Nephron progenitor cell (in vitro differentiated cells): Measurements from ENCODE around the gene BAIAP2L1.

Experiments used
- DNase-seq: peaks from one replicate; pipeline ENCODE4 v3.0.0; 2021
- H3K27ac Mint-ChIP-seq: 2 replicates; pipeline ENCODE4 v1.8.0; 2021; ENCODE audit warnings: mild to moderate bottlenecking, moderate library complexity, mixed read lengths
- H3K27me3 Mint-ChIP-seq: 2 replicates; pipeline ENCODE4 v1.8.0; 2021; ENCODE audit warnings: mild to moderate bottlenecking, low read depth, mixed read lengths; ENCODE audit not compliant: poor library complexity
- H3K36me3 Mint-ChIP-seq: 2 replicates; pipeline ENCODE4 v1.8.0; 2021; ENCODE audit warnings: low read depth, mixed read lengths
- H3K4me1 Mint-ChIP-seq: 2 replicates; pipeline ENCODE4 v1.8.0; 2021; ENCODE audit warnings: mixed read lengths
- H3K4me3 Mint-ChIP-seq: 2 replicates; pipeline ENCODE4 v1.8.0; 2021; ENCODE audit warnings: mild to moderate bottlenecking, moderate library complexity, mixed read lengths
- H3K9me3 Mint-ChIP-seq: 2 replicates; pipeline ENCODE4 v1.8.0; 2021; ENCODE audit warnings: mild to moderate bottlenecking, moderate library complexity, mixed read lengths
- TF ChIP-seq, protein P1 (sequence below): fragments of 200-600 bp; sonication (generic); IDR thresholded peaks from 2 replicates; pipeline ENCODE4 v1.5.0; 2021; ENCODE audit warnings: antibody characterized with exemption

Gene BAIAP2L1

DNA sequence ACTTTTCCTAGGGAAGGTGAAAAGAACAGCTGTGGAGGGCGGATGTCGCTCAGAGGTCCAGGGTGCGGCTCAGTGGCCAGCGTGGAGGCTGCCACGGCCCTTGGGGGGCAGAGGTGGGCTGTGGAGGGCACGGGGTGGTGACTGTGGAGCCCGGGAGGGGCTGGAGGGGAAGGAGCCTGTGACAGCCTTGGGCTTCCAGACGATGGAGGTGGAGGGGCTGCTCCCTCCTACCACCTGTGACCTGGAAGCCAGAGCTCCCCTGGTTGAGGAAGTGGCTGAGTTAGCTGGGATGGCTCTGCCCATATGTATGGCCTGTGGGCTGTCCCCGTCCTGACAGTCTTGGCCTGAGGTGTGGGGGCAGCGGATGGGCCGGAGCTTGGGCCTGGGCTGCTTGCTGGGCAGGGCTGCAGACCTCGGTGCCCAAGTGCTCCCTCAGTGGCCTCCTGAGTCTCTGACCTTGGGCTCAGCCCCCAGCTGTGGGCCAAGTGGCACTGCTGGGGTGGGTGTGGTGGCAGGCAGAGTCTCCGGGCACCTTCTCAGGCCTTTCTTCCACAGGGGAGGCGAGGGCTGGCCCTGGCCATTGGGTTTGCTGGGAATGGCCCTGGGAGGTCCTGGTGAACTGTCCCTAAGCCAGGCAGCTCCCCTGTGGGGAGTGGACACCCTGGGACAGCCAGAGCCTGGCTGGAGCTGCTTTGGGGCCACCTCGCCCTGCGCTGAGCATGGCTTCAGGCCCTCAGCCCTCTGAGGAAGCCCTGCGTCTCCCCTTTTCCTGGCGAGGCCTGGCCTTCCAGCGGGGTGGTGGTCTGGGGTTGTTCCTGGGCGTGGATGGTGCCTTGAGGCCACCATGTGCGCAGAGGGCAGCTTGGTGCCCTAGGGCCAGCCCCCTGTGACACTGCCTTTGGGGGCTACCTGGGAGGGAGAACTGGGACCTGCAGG, 115.5 kb downstream of the BAIAP2L1 start:
- TF ChIP-seq, protein P1, sequence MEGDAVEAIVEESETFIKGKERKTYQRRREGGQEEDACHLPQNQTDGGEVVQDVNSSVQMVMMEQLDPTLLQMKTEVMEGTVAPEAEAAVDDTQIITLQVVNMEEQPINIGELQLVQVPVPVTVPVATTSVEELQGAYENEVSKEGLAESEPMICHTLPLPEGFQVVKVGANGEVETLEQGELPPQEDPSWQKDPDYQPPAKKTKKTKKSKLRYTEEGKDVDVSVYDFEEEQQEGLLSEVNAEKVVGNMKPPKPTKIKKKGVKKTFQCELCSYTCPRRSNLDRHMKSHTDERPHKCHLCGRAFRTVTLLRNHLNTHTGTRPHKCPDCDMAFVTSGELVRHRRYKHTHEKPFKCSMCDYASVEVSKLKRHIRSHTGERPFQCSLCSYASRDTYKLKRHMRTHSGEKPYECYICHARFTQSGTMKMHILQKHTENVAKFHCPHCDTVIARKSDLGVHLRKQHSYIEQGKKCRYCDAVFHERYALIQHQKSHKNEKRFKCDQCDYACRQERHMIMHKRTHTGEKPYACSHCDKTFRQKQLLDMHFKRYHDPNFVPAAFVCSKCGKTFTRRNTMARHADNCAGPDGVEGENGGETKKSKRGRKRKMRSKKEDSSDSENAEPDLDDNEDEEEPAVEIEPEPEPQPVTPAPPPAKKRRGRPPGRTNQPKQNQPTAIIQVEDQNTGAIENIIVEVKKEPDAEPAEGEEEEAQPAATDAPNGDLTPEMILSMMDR, result no peak
- Mint-ChIP-seq H3K36me3 (peaks cover 3% of the 10 kb centered on the region), H3K4me3 (no peak overlapping the region)

DNA sequence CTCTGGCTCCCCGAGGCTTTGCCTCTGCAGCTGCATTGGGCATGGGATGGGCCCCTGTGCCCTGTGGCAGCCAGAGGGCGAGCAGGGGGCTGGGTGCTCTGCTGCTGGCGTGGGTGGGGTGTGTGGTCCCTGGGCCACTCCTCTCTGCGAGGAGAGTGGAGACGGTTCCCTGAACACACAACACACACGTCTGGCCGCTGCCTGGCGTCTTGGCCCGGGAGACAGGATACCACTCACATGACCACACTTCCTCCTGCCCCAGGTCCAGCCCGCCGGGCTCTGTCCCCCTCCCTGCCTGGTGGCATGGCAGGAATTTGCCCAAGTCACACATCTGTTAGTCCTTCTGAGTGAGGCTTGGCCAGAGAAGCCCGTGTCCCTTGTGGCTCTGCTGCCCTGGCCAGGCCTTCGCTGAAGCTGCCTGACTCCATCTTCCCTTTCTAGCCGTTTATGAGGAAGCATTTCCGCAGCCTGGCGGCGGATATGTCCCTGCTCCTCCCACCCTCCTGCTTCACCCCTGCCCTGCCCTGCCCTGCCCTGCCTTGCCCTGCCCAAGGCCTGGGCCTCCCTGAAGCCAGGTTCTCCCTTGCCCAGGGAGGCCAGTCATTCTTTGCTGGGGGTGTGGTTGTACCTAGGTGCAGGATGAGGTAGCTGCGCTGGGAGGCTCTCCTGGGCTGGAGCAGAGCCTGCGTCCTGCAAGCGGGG, 116.4 kb downstream of the BAIAP2L1 start:
- Mint-ChIP-seq H3K4me1 (peaks cover 46% of the 10 kb centered on the region), H3K4me3 (peak overlapping the region; percentile 92), H3K9me3 (no peaks in the 10 kb centered on the region), H3K27me3 (no peaks in the 10 kb centered on the region), H3K36me3 (no peaks in the 10 kb centered on the region), H3K27ac (peak overlapping the region; percentile 68)
- no peak for DNase-seq
- TF ChIP-seq, protein P1, result no peak

More for the DNA sequence above, 115.5 kb downstream of the BAIAP2L1 start:
- no peak for DNase-seq
- Mint-ChIP-seq H3K27ac (peak overlapping the region; percentile 85), H3K4me1 (peaks cover 50% of the 10 kb centered on the region), H3K9me3 (no peaks in the 10 kb centered on the region), H3K27me3 (no peaks in the 10 kb centered on the region)

DNA sequence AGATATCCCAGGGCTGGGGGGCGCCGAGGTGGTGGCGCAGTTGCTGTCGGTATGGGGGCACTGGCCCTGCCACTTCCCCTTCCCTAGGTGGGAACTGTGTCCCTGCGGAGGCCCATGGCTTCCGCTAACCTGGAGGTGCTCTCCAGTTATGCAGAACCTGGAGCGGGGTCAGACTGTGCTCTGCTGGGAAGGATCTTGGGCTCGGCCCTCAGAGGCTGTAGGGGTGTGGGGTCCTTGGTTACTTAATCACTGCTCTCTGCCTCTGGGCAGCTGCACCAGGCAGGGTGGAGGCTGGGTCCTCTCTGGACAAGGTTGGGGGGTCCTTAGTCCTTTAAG, 117.0 kb downstream of the BAIAP2L1 start:
- H3K4me1 Mint-ChIP-seq, result peaks cover 48% of the 10 kb centered on the region
- TF ChIP-seq, protein P1, result no peak
- no peaks in the 10 kb centered on the region for H3K36me3 Mint-ChIP-seq
- H3K9me3 Mint-ChIP-seq, result no peaks in the 10 kb centered on the region
- H3K27ac Mint-ChIP-seq, result no peak overlapping the region
- DNase-seq, result no peak
- H3K27me3 Mint-ChIP-seq, result no peaks in the 10 kb centered on the region
- peak overlapping the region; percentile 92 for H3K4me3 Mint-ChIP-seq

DNA sequence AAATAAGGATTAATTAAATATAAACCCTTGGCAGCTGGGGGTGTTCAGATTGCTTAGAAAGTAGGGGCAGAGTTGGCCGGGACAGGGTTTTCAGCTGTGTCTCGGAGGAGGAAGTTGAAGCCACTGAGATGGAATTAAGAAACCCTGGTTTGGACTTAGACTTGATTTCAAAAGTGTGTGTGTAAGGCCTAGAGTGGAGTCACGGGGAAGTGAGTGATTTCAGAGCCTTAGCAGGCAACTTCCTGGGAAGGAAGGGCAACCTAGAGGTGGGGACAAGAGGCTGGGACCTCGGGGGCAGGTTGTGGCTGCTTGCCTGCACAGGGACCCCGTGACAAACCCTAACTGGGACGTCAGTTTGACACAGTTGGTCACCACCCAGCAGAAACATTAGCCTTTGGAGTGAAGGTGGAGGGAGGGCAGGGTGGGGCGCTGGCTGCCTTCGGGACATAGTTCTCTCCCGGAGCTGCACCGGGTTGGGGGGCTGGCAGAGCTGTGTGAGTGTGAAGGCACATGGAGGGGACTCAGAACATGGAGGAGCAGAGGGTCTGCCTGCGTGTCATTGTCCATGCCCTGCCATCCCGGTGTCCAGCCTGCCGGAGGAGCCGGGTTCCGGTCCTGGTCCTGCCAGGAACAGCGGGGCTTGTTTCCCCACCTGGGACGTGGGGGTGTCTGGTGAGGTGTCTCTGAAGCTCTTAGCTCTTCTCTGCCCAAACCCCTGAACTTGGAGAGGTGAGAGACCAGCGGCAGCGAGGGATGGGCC, 117.6 kb downstream of the BAIAP2L1 start:
- DNase-seq, result no peak
- peak overlapping the region; percentile 92 for H3K4me3 Mint-ChIP-seq
- no peaks in the 10 kb centered on the region for H3K9me3 Mint-ChIP-seq
- H3K4me1 Mint-ChIP-seq, result peaks cover 50% of the 10 kb centered on the region
- H3K36me3 Mint-ChIP-seq, result no peaks in the 10 kb centered on the region
- H3K27ac Mint-ChIP-seq, result peak overlapping the region; percentile 47
- TF ChIP-seq, protein P1, result no peak
- H3K27me3 Mint-ChIP-seq, result no peaks in the 10 kb centered on the region

DNA sequence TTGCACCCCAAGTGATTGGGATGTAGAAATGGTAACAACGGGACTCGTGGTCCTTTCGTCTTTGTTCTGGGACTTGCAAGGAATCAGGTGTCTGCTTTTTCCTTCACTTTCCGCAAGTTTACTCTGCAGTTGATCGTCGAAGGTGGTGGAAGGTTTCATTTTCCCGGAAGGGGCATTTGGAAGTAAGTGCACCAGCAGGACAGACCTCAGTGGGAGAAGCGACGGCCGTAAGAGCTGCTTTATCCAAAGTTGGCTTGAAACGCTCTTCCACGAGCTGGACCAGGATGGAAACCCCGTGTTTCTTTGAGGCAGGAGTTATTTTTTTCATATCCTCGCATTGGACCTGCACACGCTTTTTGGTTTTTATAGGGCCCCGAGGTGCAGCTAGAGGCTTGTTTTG, 118.2 kb downstream of the BAIAP2L1 start:
- peaks cover 51% of the 10 kb centered on the region for H3K4me1 Mint-ChIP-seq
- H3K27ac Mint-ChIP-seq, result peak overlapping the region; percentile 47
- no peaks in the 10 kb centered on the region for H3K36me3 Mint-ChIP-seq
- no peak for DNase-seq
- H3K27me3 Mint-ChIP-seq, result no peaks in the 10 kb centered on the region
- H3K9me3 Mint-ChIP-seq, result no peaks in the 10 kb centered on the region
- peak overlapping the region; percentile 92 for H3K4me3 Mint-ChIP-seq
- TF ChIP-seq, protein P1, result no peak
